ENCODE data around the gene DPP10. TPM values are rescaled to one million over a fixed set of nuclear protein-coding genes. Genes with fewer than 3 reads are reported as not detected.

DPP10 gene
- total RNA-seq, 1 donor from 2014 or later, result 2.4 TPM

GRCh38 chr2:115694651-115695050, 1252.2 kb downstream of the DPP10 start:
- no peak for DNase-seq (ENCODE audit: low read depth)
- Histone ChIP-seq H3K27me3 (ENCODE audit: control insufficient read depth, insufficient read depth, low read length) (no peaks in the 10 kb centered on the region), H3K4me3 (ENCODE audit: low read depth, low read length) (no peak overlapping the region), H3K36me3 (ENCODE audit: control insufficient read depth, insufficient read depth, low read length) (no peaks in the 10 kb centered on the region)
- TF ChIP-seq CTCF (IDR thresholded peaks at IDR 0.05; ENCODE audit: insufficient read depth, low read length, poor library complexity, severe bottlenecking), result no peak

- DNase-seq (ENCODE audit: low read depth), result no peak
- no peaks in the 10 kb centered on the region for H3K27me3 ChIP-seq (ENCODE audit: control insufficient read depth, insufficient read depth, low read length)
- no peak for TF ChIP-seq CTCF (IDR thresholded peaks at IDR 0.05; ENCODE audit: insufficient read depth, low read length, poor library complexity, severe bottlenecking)
Observed at GRCh38 chr2:115733190-115733775, 1290.8 kb downstream of the DPP10 start.

GRCh38 chr2:115738111-115738510, 1295.7 kb downstream of the DPP10 start:
- TF ChIP-seq CTCF (IDR thresholded peaks at IDR 0.05; ENCODE audit: insufficient read depth, low read length, poor library complexity, severe bottlenecking), result no peak
- H3K27me3 ChIP-seq (ENCODE audit: control insufficient read depth, insufficient read depth, low read length), result no peaks in the 10 kb centered on the region
- no peak overlapping the region for H3K4me3 ChIP-seq (ENCODE audit: low read depth, low read length)
- DNase-seq (ENCODE audit: low read depth), result no peak
- H3K36me3 ChIP-seq (ENCODE audit: control insufficient read depth, insufficient read depth, low read length), result no peaks in the 10 kb centered on the region

More at GRCh38 chr2:115733190-115733775, 1290.8 kb downstream of the DPP10 start:
- Histone ChIP-seq H3K36me3 (ENCODE audit: control insufficient read depth, insufficient read depth, low read length) (no peaks in the 10 kb centered on the region), H3K4me3 (ENCODE audit: low read depth, low read length) (no peak overlapping the region)

GRCh38 chr2:115739574-115739973, 1297.1 kb downstream of the DPP10 start:
- peak; percentile 35 for TF ChIP-seq CTCF (IDR thresholded peaks at IDR 0.05; ENCODE audit: insufficient read depth, low read length, poor library complexity, severe bottlenecking)
- Histone ChIP-seq H3K36me3 (ENCODE audit: control insufficient read depth, insufficient read depth, low read length) (no peaks in the 10 kb centered on the region), H3K4me3 (ENCODE audit: low read depth, low read length) (no peak overlapping the region), H3K27me3 (ENCODE audit: control insufficient read depth, insufficient read depth, low read length) (no peaks in the 10 kb centered on the region)
- DNase-seq (ENCODE audit: low read depth), result no peak

- TF ChIP-seq CTCF (IDR thresholded peaks at IDR 0.05; ENCODE audit: insufficient read depth, low read length, poor library complexity, severe bottlenecking), result no peak
- Histone ChIP-seq H3K27me3 (ENCODE audit: control insufficient read depth, insufficient read depth, low read length) (no peaks in the 10 kb centered on the region), H3K36me3 (ENCODE audit: control insufficient read depth, insufficient read depth, low read length) (no peaks in the 10 kb centered on the region), H3K4me3 (ENCODE audit: low read depth, low read length) (no peak overlapping the region)
- DNase-seq (ENCODE audit: low read depth), result no peak
Observed at GRCh38 chr2:115746151-115746550, 1303.7 kb downstream of the DPP10 start.

GRCh38 chr2:115757286-115757685, 1314.8 kb downstream of the DPP10 start:
- DNase-seq (ENCODE audit: low read depth), result no peak
- TF ChIP-seq CTCF (IDR thresholded peaks at IDR 0.05; ENCODE audit: insufficient read depth, low read length, poor library complexity, severe bottlenecking), result no peak

More at GRCh38 chr2:115757286-115757685, 1314.8 kb downstream of the DPP10 start:
- Histone ChIP-seq H3K4me3 (ENCODE audit: low read depth, low read length) (no peak overlapping the region), H3K27me3 (ENCODE audit: control insufficient read depth, insufficient read depth, low read length) (no peaks in the 10 kb centered on the region), H3K36me3 (ENCODE audit: control insufficient read depth, insufficient read depth, low read length) (no peaks in the 10 kb centered on the region)
